UCSD-AML1 (cell line): ENCODE results near the gene TMEM151A.
"Not testable (repeated sequence)": the region's sequence is repeated elsewhere in the genome, so short reads cannot be mapped to it uniquely, and the experiment has no call there.

Experiments used
- DNase-seq: peaks from one replicate; lab custom pipeline; 2025; ENCODE audit not compliant: unreplicated experiment; lab: John Stamatoyannopoulos, UW

The TMEM151A gene

GRCh38 chr11:66267039-66267378, 24.7 kb upstream of the TMEM151A start:
- no peak for DNase-seq

- peak; percentile 87 for DNase-seq
Measured at GRCh38 chr11:66267379-66268243, 24.1 kb upstream of the TMEM151A start.

DNA sequence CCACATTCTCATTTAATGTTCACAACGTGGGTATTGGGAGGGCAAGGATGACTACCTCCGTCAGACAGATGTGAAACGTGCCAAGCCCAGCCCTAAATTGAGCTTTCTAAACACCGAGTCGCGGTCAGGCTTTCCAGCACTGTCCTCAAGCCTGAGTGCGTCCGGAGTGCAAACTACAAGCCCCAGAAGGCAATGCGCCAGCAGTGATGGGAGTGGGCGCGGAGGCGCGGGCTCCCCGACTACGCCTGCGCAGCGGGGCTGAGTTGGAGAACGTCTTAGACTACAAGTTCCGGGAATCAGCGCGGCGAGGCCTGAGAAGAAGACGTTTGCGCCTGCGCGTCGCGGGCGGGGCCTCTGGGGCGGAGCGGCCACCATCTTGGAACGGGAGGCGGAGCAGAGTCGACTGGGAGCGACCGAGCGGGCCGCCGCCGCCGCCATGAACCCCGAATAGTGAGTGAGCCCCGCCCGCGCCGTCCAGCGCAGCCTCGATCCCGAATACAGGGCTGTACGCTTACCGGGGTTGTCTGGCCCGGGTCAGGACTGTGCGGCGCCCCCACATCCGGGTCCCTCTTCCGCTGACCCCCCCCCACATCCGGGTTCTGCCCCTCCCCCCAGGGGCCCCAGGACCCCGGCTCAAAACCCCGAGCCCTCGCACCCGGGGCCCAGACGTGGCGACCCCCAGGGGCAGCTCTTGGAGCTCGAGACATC, 23.3 kb upstream of the TMEM151A start, which contains the start of gene RAB1B:
Gene RAB1B (plus strand): TSS at position 396 of the 708 bp plus-strand sequence. CDS start 41 bp downstream, at position 437.
- DNase-seq = peak; percentile 100

DNA sequence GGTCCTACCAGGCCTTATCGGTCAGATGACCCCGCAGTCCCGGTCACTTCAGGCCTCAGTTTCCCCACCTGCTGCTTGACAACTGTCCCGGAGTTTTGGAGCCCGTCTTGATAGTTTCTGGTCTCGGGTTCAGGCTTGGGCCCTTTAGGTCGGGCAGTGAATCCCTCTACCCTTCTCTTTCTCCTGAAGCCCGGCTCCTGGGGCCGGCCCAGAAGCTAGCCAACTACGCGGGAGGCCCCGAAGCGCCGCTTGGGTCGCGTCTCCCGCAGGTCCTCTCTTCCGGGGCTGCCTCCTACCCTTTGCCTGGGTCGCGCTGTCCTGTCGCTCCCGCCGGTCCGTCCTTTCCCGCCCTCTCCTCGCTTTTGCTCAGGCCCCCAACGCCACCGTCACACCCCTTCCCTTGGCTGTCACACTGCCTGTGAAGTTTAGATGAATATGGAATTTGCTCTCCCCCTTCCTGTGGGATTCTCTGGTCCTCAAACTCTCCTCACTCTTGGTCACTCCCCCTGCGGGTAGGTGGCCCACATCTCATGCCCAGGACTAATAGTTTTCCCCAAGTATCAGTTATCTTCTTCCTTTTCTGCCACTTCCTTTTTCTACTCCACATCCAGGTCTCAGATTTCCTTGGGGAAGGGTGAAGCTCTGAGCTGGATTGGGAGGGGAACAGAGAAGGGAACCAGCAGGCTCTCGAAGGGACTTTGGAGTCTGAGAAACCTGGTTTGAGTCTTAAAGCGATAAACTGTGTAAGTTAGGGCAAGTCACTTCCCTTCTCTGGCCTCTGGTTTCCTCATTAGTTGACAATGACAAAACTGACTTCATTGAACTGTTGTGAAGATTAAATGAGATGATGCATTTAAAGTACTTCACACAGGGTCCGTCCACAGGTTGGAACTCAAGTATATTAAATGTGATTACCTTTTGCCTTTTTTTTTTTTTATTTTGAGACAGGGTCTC, 22.5 kb upstream of the TMEM151A start:
- peak; percentile 55 for DNase-seq

GRCh38 chr11:66271816-66272215, 19.9 kb upstream of the TMEM151A start:
- no peak for DNase-seq

DNA sequence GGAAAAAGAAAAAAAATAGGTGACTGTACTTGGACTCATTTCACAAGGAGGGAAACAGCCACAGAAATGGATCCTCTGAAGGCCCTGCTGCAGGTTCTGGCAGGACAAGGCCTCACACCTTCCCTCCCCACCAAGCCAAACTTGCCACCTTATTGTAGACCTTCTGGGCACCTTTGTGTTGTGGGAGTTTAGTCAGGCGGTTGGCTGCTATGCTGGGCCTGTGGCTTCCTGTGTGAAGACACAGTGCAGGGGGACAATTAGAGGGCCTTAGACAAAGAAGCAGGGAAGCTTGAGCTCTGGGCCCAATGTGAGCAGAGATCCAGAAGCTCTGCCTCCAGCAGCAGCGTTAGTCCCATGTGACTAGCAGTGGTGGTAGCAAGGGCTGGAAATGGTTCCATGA, 19.1 kb upstream of the TMEM151A start:
- DNase-seq = no peak

DNA sequence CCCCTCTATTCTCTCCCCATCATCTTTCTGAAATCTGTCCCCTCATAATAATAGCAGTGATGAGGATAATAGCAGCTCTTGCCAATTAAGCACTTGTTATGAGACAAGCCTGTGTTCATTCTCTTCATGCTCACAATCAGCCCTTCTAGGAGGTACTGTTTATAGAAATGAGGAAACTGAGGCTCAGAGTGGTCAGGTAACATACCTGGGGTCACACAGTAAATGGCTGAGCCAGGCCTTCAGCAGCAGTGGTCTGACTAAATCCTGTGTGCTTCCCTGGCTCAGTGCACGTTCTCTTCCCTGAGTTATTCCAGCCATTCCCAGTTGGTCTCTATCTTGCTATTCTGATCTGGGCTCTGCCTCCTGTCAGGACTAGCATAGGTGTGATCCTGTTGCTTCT, 17.5 kb upstream of the TMEM151A start:
- DNase-seq = no peak

DNA sequence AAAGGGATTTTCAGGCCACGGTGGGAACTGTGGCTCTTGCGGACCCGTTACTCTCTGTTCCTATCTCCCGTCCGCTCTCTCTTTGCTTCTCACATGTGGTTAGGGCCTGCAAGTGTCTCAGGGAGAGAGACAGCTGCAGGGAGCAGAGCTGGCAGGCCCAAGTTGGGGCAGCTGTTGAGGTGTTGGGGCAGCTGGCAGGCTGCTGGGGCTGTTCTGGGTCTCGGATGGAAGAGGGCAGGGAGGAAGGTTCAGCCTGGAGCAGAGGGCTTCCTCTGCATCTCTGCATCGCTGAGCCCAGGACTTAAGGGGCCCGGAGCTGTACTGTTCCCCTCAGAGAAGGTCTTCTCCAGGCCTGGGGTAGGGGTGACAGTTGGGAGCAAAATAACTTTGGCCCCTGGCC, 16.3 kb upstream of the TMEM151A start:
- DNase-seq = no peak

- DNase-seq = no peak
Measured at GRCh38 chr11:66275984-66276612, 15.6 kb upstream of the TMEM151A start.

DNA sequence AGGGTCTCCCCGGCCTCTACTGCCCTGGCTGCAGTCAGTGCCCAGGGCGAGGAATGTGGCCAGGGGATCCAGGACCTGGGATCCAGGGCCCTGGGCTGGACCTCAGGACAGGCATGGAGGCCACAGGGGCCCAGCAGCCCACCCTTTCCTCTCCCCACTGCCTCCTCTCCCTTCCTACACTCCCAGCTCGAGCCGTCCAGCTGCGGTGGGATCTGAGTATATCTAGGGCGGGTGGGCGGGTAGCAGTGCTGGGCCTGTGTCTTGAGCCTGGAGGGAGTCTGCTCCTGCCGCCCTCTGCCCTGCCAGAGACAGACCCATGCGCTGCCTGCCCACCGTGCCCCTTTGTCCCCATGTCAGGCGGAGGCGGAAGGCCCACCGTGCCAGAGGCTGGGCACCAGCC, 15.1 kb upstream of the TMEM151A start:
- DNase-seq = not testable (repeated sequence)

- DNase-seq = peak; percentile 36
Measured at GRCh38 chr11:66277064-66277463, 14.6 kb upstream of the TMEM151A start.

DNA sequence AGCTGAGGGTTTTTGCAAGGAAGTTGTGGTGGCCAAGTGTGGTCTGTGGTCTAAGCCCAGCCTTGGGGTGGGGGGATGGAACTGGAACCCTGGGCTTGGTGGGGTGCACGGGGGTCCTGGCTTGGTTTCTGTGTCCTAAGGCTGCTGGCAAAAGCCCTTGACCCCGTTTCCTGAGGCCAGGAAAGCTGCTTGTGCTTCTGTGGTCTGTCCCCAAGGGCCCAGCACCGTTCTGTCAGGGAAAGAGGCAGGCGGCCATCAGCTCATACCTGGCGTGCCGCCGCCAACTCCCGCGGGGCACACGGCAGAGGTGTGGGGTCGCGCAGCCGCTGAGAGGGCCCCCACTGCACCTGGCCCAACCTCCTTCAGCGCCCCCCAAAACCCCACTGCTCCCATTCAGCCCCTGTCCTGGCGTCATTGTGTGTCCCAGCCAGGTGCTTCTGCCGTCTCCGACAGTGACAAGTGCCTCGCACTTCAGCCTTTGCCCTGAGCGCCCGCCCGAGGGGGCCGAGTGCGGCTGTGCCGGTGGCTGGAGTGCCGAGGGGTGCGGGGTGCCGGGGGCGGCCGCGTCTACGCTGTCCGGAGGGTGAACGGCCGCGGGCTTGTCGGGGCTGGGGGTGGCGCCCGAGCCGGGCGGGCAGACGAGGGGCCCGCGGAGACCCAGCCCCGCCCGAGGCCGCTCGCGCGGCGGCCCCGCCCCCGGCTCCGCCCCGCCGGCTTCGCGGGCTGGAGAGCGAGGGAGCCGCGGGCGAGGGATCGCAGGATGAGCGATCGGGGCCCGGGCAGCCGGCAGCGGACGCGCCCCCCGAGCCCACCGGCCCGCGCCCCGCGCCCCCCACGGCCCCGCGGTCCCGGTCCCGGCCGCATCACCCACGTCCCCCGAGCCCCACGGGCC, 14.0 kb upstream of the TMEM151A start, which contains the start of gene CNIH2:
Gene CNIH2 (plus strand): TSS at position 705 of the 892 bp plus-strand sequence. CDS start 282 bp downstream, outside the sequence.
- peak; percentile 38 for DNase-seq

- DNase-seq = no peak
Measured at GRCh38 chr11:66278363-66279091, 13.2 kb upstream of the TMEM151A start.

DNA sequence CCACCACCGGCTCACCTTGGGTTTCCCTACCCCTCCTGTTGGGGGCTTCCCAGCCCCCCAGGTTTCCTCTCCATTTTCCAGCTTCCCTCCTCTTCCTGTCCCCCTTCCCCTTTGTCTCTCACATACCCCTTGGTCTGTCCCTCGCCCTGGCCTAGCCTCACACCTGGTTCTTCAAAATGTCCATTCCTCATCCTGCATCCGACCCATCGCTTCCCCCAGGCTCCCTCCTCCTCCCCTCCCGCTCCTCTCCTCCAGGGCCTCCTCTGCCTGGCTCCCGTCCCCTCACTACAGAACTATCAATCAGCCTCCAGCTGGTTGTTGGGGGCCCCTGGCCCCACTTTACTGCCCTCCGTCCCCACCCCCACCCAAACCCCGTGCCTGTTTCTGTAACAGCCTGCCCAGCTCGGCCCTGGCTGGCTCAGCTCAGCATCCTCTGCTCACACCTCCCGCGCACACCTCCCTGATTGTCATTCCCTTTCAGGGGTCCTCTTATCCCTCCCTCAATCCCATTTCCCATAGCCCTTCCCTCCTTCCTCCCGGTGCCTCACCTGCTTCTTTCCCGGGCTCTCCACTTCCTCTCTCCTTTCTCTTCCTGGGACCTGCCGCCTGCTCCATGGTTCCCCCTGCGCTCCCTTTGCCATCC, 12.5 kb upstream of the TMEM151A start:
- no peak for DNase-seq

DNA sequence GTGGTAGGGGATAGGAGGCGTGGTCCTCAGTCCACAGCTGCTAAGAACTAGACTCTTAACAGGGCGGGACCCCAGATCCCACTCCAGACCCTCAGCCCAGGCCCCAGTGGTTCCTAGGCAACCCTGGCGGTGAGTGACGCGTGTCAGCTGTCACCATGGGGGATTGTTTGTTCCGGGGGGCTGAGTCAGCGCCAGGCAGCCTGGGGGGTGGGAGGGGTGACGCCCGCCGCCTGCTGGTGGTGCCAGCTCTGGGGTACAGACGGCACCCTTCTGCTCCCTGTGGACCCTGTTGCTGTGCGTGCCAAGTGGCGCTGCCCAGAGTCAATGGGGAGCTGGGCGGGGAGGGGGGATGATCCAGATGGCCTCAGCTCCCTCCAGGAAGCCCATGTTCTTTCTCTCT, 11.3 kb upstream of the TMEM151A start:
- DNase-seq = no peak

GRCh38 chr11:66281001-66281400, 10.7 kb upstream of the TMEM151A start:
- DNase-seq = no peak

- DNase-seq = no peak
Measured at GRCh38 chr11:66281776-66282467, 9.8 kb upstream of the TMEM151A start.
